ENCODE results near the gene FCGBP.

Gene FCGBP

GRCh38 chr19:39942366-39942730 is 7.9 kb upstream of the FCGBP start:
- no peaks in the 10 kb centered on the region for H3K36me3 ChIP-seq (ENCODE audit: insufficient read depth, low read depth, low read length)
- no peak overlapping the region for H3K9ac ChIP-seq (ENCODE audit: low read depth, low read length)
- no peak overlapping the region for H3K4me3 ChIP-seq (ENCODE audit: low read length)
- H3K27me3 ChIP-seq (ENCODE audit: insufficient read depth, low read length): no peaks in the 10 kb centered on the region
- no peak overlapping the region for H3K27ac ChIP-seq (ENCODE audit: low read length)
- no peaks in the 10 kb centered on the region for H3K9me3 ChIP-seq (ENCODE audit: insufficient read depth, low read depth, low read length)
- no peaks in the 10 kb centered on the region; the same call in 1 of the 2 replicates for H3K4me1 ChIP-seq (ENCODE audit: insufficient read depth, low read length)

GRCh38 chr19:39941615-39942365 is 7.4 kb upstream of the FCGBP start:
- Histone ChIP-seq H3K4me3 (ENCODE audit: low read length) (no peak overlapping the region), H3K36me3 (ENCODE audit: insufficient read depth, low read depth, low read length) (no peaks in the 10 kb centered on the region), H3K27me3 (ENCODE audit: insufficient read depth, low read length) (no peaks in the 10 kb centered on the region), H3K4me1 (ENCODE audit: insufficient read depth, low read length) (no peaks in the 10 kb centered on the region; the same call in 1 of the 2 replicates), H3K9ac (ENCODE audit: low read depth, low read length) (no peak overlapping the region), H3K9me3 (ENCODE audit: insufficient read depth, low read depth, low read length) (no peaks in the 10 kb centered on the region), H3K27ac (ENCODE audit: low read length) (no peak overlapping the region)

GRCh38 chr19:39941151-39941550 is 6.7 kb upstream of the FCGBP start:
- no peak overlapping the region for H3K27ac ChIP-seq (ENCODE audit: low read length)
- no peak overlapping the region for H3K4me3 ChIP-seq (ENCODE audit: low read length)
- no peaks in the 10 kb centered on the region for H3K9me3 ChIP-seq (ENCODE audit: insufficient read depth, low read depth, low read length)
- H3K9ac ChIP-seq (ENCODE audit: low read depth, low read length): no peak overlapping the region
- no peaks in the 10 kb centered on the region for H3K36me3 ChIP-seq (ENCODE audit: insufficient read depth, low read depth, low read length)
- H3K27me3 ChIP-seq (ENCODE audit: insufficient read depth, low read length): no peaks in the 10 kb centered on the region
- H3K4me1 ChIP-seq (ENCODE audit: insufficient read depth, low read length): no peaks in the 10 kb centered on the region; the same call in 1 of the 2 replicates

GRCh38 chr19:39940221-39940833 is 5.9 kb upstream of the FCGBP start:
- Histone ChIP-seq H3K36me3 (ENCODE audit: insufficient read depth, low read depth, low read length) (no peaks in the 10 kb centered on the region), H3K27me3 (ENCODE audit: insufficient read depth, low read length) (no peaks in the 10 kb centered on the region), H3K4me3 (ENCODE audit: low read length) (no peak overlapping the region), H3K9me3 (ENCODE audit: insufficient read depth, low read depth, low read length) (no peaks in the 10 kb centered on the region), H3K4me1 (ENCODE audit: insufficient read depth, low read length) (no peaks in the 10 kb centered on the region; the same call in 1 of the 2 replicates), H3K27ac (ENCODE audit: low read length) (no peak overlapping the region), H3K9ac (ENCODE audit: low read depth, low read length) (no peak overlapping the region)

GRCh38 chr19:39939556-39939955 is 5.1 kb upstream of the FCGBP start:
- H3K27me3 ChIP-seq (ENCODE audit: insufficient read depth, low read length): no peaks in the 10 kb centered on the region
- no peaks in the 10 kb centered on the region for H3K9me3 ChIP-seq (ENCODE audit: insufficient read depth, low read depth, low read length)
- H3K36me3 ChIP-seq (ENCODE audit: insufficient read depth, low read depth, low read length): no peaks in the 10 kb centered on the region
- H3K4me3 ChIP-seq (ENCODE audit: low read length): no peak overlapping the region
- no peak overlapping the region for H3K9ac ChIP-seq (ENCODE audit: low read depth, low read length)
- H3K4me1 ChIP-seq (ENCODE audit: insufficient read depth, low read length): no peaks in the 10 kb centered on the region; the same call in 1 of the 2 replicates
- H3K27ac ChIP-seq (ENCODE audit: low read length): no peak overlapping the region

GRCh38 chr19:39937787-39938186 is 3.4 kb upstream of the FCGBP start:
- no peak overlapping the region for H3K9ac ChIP-seq (ENCODE audit: low read depth, low read length)
- no peak overlapping the region for H3K27ac ChIP-seq (ENCODE audit: low read length)
- no peaks in the 10 kb centered on the region for H3K27me3 ChIP-seq (ENCODE audit: insufficient read depth, low read length)
- no peaks in the 10 kb centered on the region for H3K9me3 ChIP-seq (ENCODE audit: insufficient read depth, low read depth, low read length)
- H3K4me1 ChIP-seq (ENCODE audit: insufficient read depth, low read length): no peaks in the 10 kb centered on the region; the same call in 1 of the 2 replicates
- H3K4me3 ChIP-seq (ENCODE audit: low read length): no peak overlapping the region
- H3K36me3 ChIP-seq (ENCODE audit: insufficient read depth, low read depth, low read length): no peaks in the 10 kb centered on the region

- Histone ChIP-seq H3K4me3 (ENCODE audit: low read length) (no peak overlapping the region), H3K9me3 (ENCODE audit: insufficient read depth, low read depth, low read length) (no peaks in the 10 kb centered on the region), H3K9ac (ENCODE audit: low read depth, low read length) (no peak overlapping the region), H3K27me3 (ENCODE audit: insufficient read depth, low read length) (no peaks in the 10 kb centered on the region), H3K36me3 (ENCODE audit: insufficient read depth, low read depth, low read length) (no peaks in the 10 kb centered on the region), H3K4me1 (ENCODE audit: insufficient read depth, low read length) (no peaks in the 10 kb centered on the region; the same call in 1 of the 2 replicates), H3K27ac (ENCODE audit: low read length) (no peak overlapping the region)
Observed at GRCh38 chr19:39937094-39937720, 2.8 kb upstream of the FCGBP start.

GRCh38 chr19:39936622-39937021 is 2.2 kb upstream of the FCGBP start:
- Histone ChIP-seq H3K4me3 (ENCODE audit: low read length) (no peak overlapping the region), H3K27ac (ENCODE audit: low read length) (no peak overlapping the region), H3K9me3 (ENCODE audit: insufficient read depth, low read depth, low read length) (no peaks in the 10 kb centered on the region), H3K9ac (ENCODE audit: low read depth, low read length) (no peak overlapping the region), H3K36me3 (ENCODE audit: insufficient read depth, low read depth, low read length) (no peaks in the 10 kb centered on the region), H3K27me3 (ENCODE audit: insufficient read depth, low read length) (no peaks in the 10 kb centered on the region), H3K4me1 (ENCODE audit: insufficient read depth, low read length) (no peaks in the 10 kb centered on the region; the same call in 1 of the 2 replicates)

GRCh38 chr19:39936020-39936419 is 1.6 kb upstream of the FCGBP start:
- no peaks in the 10 kb centered on the region for H3K36me3 ChIP-seq (ENCODE audit: insufficient read depth, low read depth, low read length)
- H3K27me3 ChIP-seq (ENCODE audit: insufficient read depth, low read length): no peaks in the 10 kb centered on the region
- no peaks in the 10 kb centered on the region for H3K9me3 ChIP-seq (ENCODE audit: insufficient read depth, low read depth, low read length)
- H3K27ac ChIP-seq (ENCODE audit: low read length): no peak overlapping the region
- H3K4me3 ChIP-seq (ENCODE audit: low read length): no peak overlapping the region
- no peaks in the 10 kb centered on the region for H3K4me1 ChIP-seq (ENCODE audit: insufficient read depth, low read length)
- H3K9ac ChIP-seq (ENCODE audit: low read depth, low read length): no peak overlapping the region

GRCh38 chr19:39935364-39935661 is 879 bp upstream of the FCGBP start:
- Histone ChIP-seq H3K27ac (ENCODE audit: low read length) (no peak overlapping the region), H3K9ac (ENCODE audit: low read depth, low read length) (no peak overlapping the region), H3K27me3 (ENCODE audit: insufficient read depth, low read length) (no peaks in the 10 kb centered on the region), H3K9me3 (ENCODE audit: insufficient read depth, low read depth, low read length) (no peaks in the 10 kb centered on the region), H3K36me3 (ENCODE audit: insufficient read depth, low read depth, low read length) (no peaks in the 10 kb centered on the region), H3K4me1 (ENCODE audit: insufficient read depth, low read length) (no peaks in the 10 kb centered on the region), H3K4me3 (ENCODE audit: low read length) (no peak overlapping the region)

- Histone ChIP-seq H3K36me3 (ENCODE audit: insufficient read depth, low read depth, low read length) (no peaks in the 10 kb centered on the region), H3K4me1 (ENCODE audit: insufficient read depth, low read length) (no peaks in the 10 kb centered on the region), H3K9ac (ENCODE audit: low read depth, low read length) (no peak overlapping the region), H3K27ac (ENCODE audit: low read length) (no peak overlapping the region), H3K9me3 (ENCODE audit: insufficient read depth, low read depth, low read length) (no peaks in the 10 kb centered on the region), H3K4me3 (ENCODE audit: low read length) (no peak overlapping the region), H3K27me3 (ENCODE audit: insufficient read depth, low read length) (no peaks in the 10 kb centered on the region)
Observed at GRCh38 chr19:39929750-39930149, 4.7 kb downstream of the FCGBP start.

GRCh38 chr19:39928357-39928725 is 6.1 kb downstream of the FCGBP start:
- no peak overlapping the region for H3K4me3 ChIP-seq (ENCODE audit: low read length)

More at GRCh38 chr19:39928357-39928725, 6.1 kb downstream of the FCGBP start:
- no peaks in the 10 kb centered on the region for H3K4me1 ChIP-seq (ENCODE audit: insufficient read depth, low read length)
- H3K9me3 ChIP-seq (ENCODE audit: insufficient read depth, low read depth, low read length): no peaks in the 10 kb centered on the region
- no peaks in the 10 kb centered on the region for H3K27me3 ChIP-seq (ENCODE audit: insufficient read depth, low read length)
- H3K27ac ChIP-seq (ENCODE audit: low read length): no peak overlapping the region
- H3K9ac ChIP-seq (ENCODE audit: low read depth, low read length): no peak overlapping the region
- H3K36me3 ChIP-seq (ENCODE audit: insufficient read depth, low read depth, low read length): no peaks in the 10 kb centered on the region

All from iPS-20b (cell line).